GM21576 (cell line): Measurements from ENCODE around the gene SCUBE2.
"Not testable (repeated sequence)": the region's sequence is repeated elsewhere in the genome, so short reads cannot be mapped to it uniquely, and the experiment has no call there.

ENCODE experiments used
- ATAC-seq: cut with Tn5 transposase; IDR thresholded peaks from one replicate; pipeline ENCODE4 v1.9.1; 2021; ENCODE audit warnings: mild to moderate bottlenecking, moderate library complexity; ENCODE audit not compliant: unreplicated experiment

SCUBE2 gene

GRCh38 chr11:9013373-9013772 is 78.0 kb downstream of the SCUBE2 start:
- no peak for ATAC-seq

GRCh38 chr11:9009538-9009937 is 81.9 kb downstream of the SCUBE2 start:
- ATAC-seq, result not testable (repeated sequence)

GRCh38 chr11:9008661-9009060 is 82.7 kb downstream of the SCUBE2 start:
- ATAC-seq, result no peak

DNA sequence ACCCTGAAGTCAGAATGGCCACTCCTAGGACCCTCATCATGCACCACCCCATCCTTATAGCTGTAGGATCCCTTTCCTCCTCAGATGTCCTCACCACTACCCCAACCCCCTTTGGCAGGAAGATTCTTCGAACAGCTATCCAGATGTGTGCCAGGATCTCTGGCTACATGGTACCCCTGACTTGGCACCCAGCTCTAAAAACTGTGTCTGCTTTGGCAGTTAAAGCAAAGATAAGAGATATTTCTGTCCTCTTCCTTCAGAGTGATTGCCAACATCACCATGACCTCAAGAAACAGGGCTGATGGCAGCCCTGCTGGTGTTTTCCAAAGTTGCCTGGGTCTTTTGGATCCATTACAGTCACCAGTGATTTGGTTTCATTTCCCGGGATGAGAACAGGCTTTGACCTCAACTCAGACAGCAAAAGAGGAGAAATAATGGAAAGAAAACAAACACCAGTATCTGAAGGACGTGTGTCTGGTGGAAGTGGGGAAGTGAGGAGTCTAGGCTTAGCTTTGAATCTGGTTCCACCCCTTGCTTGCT is 83.3 kb downstream of the SCUBE2 start:
- no peak for ATAC-seq

- no peak for ATAC-seq
Observed at GRCh38 chr11:9005087-9005486, 86.3 kb downstream of the SCUBE2 start.

DNA sequence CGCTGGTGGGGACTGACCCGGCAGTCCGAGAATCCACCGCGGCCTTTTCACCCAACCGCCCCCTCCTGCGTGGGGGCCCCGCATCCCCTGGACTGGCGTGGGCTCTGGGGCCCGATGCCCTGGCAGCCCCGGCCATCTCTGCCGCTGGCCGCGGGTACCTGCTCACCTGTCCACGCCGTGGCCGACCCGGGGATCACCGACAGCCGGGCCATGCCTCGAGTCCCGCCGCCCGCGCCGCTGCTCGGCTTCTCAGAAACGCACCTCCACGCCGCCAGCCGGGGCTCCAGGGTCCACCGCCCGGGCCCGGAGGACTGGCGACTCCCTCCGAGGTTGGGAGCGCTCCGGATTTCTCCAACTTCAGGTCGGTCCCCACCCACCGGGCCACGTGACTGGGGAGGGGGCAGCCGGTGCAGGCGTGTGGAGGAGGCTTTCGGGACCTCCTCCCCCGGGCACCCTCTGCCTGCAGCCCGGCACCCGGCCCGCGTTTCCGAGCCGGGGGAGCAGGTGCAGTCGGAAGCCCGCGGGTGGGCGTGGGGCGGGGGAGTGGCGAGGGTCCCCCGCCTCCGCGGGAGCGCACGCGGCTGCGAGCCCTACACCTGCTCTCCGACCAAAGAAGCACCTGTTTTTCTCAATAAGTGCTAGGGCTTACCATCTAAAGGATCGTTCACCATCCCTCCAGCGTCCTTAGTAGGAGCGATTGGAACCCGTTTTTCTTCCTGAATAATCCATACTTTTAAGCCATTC is 87.0 kb downstream of the SCUBE2 start:
- no peak for ATAC-seq

GRCh38 chr11:9003573-9004182 is 87.7 kb downstream of the SCUBE2 start, which contains the start of gene NRIP3:
NRIP3 (minus strand) TSS chr11:9004001; CDS start chr11:9003935, 66 bp downstream.
- ATAC-seq, result no peak

- ATAC-seq, result no peak
Observed at GRCh38 chr11:9002920-9003572, 88.4 kb downstream of the SCUBE2 start.

DNA sequence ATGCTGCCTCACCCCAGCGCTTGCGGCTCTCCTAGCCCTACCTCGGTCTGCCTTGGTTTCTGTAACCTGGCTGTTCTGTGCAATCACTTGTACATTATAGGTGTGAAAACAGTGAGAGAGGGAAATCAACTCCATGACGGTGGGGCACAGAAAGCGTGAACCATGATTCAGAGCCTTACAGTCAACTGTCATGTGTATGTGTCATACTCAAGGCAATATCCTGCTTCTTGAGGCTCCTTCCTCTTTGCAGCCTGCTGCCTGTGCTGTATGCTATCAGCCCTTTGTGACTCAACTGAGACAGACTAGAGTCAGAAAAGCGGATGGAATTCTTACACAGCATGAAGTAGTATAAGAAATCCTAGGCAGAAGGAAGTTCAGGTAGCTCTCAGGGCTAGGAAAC is 89.7 kb downstream of the SCUBE2 start:
- ATAC-seq, result no peak

DNA sequence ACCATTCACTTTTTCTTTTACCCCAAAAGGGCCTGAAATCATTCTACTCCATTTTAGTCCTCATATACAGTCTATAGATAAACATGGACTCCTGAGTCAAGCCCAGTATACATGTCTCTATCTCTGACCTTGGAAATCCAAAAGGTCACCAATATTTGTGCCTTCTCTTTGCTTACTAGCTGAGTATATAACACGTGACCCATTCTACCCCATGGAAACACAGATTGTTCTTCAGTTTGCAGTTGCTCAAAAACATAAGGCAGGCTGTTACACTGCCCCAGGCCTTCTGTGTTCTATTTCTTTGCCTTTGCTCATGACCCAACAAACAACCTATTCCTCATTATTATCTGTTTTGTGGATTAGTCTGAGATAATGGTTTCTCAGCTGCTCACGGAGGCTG is 93.4 kb downstream of the SCUBE2 start:
- no peak for ATAC-seq

DNA sequence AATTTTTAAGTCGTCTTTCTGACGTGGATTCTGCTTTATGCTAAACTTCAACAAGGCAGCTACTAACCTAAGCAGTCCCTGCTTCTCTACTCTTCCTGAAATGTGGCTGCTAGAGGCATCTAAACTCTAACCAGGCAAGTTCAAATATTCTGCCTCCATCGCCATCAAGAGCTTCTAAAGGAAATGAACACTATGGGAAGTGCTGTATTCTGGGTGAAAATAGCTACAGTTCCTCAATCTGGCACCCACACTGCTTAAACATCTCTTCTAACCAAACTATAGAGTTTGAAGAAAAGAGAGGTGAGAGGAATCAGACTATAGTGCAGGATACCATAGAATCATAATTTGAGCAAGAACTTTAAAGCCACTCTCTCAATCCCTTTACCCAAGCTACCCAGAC is 93.9 kb downstream of the SCUBE2 start:
- no peak for ATAC-seq

- ATAC-seq, result no peak
Observed at GRCh38 chr11:8989453-8989852, 101.9 kb downstream of the SCUBE2 start.

- no peak for ATAC-seq
Observed at GRCh38 chr11:8988329-8989234, 102.8 kb downstream of the SCUBE2 start.

GRCh38 chr11:8987446-8987845 is 104.0 kb downstream of the SCUBE2 start:
- ATAC-seq, result no peak

DNA sequence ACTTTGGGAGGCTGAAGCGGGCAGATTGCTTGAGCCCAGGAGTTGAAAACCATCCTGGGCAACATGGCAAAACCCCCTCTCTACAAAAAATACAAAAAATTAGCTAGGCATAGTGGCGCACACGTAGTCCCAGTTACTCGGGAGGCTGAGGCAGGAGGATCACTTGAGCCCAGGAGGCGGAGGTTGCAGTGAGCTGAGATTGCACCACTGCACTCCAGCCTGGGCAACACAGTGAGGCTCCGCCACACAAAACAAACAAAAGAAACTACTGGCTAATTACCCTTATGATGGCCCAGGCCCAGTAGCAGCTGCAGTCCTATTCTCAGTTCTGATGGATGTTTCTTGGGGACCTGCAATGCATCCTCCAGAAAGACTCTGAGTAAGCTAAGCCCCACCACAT is 104.6 kb downstream of the SCUBE2 start:
- ATAC-seq, result not testable (repeated sequence)

DNA sequence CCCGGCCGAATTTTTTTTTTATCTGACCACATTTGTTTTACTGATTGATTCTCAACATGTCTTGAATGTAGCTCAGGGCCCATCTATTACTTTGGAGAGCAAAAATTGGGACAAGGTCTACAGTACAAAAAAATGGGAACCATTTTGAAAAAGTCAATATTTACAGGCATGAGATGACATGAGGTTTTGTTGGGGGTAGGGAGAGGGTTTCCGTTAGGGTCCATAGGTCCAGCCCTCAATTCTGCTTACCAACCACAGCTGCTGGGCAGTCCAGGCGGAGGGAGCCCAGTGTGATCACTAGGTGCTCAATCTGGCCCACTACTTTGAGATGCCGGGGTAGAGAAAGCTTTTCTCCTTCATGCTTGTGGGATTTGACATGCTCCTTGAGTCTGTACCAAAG is 105.9 kb downstream of the SCUBE2 start:
- ATAC-seq, result no peak

GRCh38 chr11:8983552-8983951 is 107.8 kb downstream of the SCUBE2 start:
- ATAC-seq, result no peak

GRCh38 chr11:8980485-8980884 is 110.9 kb downstream of the SCUBE2 start:
- no peak for ATAC-seq

GRCh38 chr11:8979365-8979764 is 112.0 kb downstream of the SCUBE2 start:
- ATAC-seq, result not testable (repeated sequence)

DNA sequence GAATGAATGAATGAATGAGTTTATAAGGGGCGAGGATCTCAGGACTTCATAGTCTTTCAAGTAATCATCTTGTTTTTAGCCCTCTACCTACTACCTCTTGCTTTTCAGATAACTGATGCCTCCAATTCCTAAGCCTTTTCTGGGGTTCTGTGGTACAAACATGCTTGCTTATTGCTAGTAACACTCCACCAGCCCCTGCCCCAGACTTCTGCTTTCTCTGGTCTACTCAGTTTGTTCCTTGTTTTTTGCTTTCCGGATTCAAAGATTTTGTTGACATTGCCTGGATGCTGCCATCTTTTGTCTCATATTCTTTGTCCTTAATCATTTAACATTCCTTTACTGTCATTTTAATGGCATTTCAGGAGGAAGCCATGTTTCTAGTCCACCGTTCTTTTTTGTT is 118.3 kb downstream of the SCUBE2 start:
- no peak for ATAC-seq

GRCh38 chr11:8971924-8972316 is 119.5 kb downstream of the SCUBE2 start:
- ATAC-seq, result no peak
